Mesothelial cell of epicardium (in vitro differentiated cells): ENCODE measurements around the gene HSD17B8. TPM values are rescaled to one million over a fixed set of nuclear protein-coding genes. Genes with fewer than 3 reads are reported as not detected.

Source experiments
- DNase-seq, 2 experiments: peaks; one replicate each; pipeline ENCODE4 v3.0.0; 2021; ENCODE audit warnings: low spot score in 2 of 2; ENCODE audit not compliant: unreplicated experiment in 2 of 2
- H3K27ac Mint-ChIP-seq: 2 replicates; pipeline ENCODE4 v1.8.0; 2021; ENCODE audit warnings: mixed read lengths
- H3K27me3 Mint-ChIP-seq: 2 replicates; pipeline ENCODE4 v1.8.0; 2021; ENCODE audit warnings: low read depth, mixed read lengths
- H3K36me3 Mint-ChIP-seq: 2 replicates; pipeline ENCODE4 v1.8.0; 2021; ENCODE audit warnings: mixed read lengths
- H3K4me1 Mint-ChIP-seq: 2 replicates; pipeline ENCODE4 v1.8.0; 2021; ENCODE audit warnings: mixed read lengths
- H3K4me3 Mint-ChIP-seq: 2 replicates; pipeline ENCODE4 v1.8.0; 2021; ENCODE audit warnings: mild to moderate bottlenecking, moderate library complexity, mixed read lengths
- H3K9me3 Mint-ChIP-seq: 2 replicates; pipeline ENCODE4 v1.8.0; 2021; ENCODE audit warnings: mixed read lengths
- total RNA-seq: library from RNA; stranded (reverse); gene quantifications from 3 replicates; pipeline ENCODE4 v1.2.1, GENCODE V29; 2021
- TF ChIP-seq, protein P1 (sequence below): fragments of 200-600 bp; sonication (generic); IDR thresholded peaks from one replicate; pipeline ENCODE4 v1.5.0; 2021; ENCODE audit warnings: antibody characterized with exemption; ENCODE audit not compliant: unreplicated experiment

Gene HSD17B8
- total RNA-seq, 1 donor from 2014 or later = 15.0 TPM

DNA sequence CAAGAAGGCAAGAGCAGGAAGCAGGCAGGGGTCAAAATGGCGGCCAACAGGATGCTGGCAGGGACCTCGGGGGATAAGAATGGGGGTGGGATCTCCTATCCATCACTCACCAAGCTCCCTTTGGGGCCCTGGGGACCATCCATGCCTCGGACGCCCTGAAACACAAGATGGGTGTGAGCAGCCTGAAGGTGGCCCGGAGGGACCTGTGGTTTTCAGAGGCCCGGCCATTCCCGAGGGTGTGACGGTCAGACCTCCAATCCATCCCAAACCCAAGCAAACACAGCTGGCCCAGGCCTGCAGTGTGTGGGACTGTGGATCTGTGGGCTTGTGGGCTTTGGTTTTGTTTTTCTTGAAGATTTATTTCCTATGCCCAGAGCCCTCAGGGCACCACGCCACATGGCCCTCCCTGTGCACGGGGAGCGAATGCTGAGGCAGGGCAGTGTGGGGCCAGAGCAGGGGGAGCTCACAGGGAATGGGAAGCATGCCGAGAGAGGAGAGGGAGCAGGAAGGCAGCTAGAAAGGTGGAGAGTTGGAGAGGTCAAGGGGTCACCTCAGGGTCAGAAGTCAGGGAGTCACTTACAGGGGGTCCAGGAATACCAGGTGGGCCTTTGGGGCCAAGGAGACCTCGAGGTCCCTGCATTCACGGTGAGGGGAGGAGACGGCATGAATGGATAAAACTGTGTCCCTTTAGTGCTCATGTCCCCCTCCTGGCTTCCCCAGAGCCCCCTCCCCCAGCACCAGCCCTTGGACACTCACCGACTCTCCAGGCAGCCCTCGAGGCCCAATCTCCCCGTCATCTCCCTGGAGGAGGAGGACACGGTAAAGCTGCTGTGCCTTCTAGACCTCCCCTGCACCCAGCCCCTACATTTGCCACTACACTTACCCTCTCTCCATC is 26.7 kb upstream of the HSD17B8 start:
- no peaks in the 10 kb centered on the region for H3K9me3 Mint-ChIP-seq
- TF ChIP-seq, protein P1, sequence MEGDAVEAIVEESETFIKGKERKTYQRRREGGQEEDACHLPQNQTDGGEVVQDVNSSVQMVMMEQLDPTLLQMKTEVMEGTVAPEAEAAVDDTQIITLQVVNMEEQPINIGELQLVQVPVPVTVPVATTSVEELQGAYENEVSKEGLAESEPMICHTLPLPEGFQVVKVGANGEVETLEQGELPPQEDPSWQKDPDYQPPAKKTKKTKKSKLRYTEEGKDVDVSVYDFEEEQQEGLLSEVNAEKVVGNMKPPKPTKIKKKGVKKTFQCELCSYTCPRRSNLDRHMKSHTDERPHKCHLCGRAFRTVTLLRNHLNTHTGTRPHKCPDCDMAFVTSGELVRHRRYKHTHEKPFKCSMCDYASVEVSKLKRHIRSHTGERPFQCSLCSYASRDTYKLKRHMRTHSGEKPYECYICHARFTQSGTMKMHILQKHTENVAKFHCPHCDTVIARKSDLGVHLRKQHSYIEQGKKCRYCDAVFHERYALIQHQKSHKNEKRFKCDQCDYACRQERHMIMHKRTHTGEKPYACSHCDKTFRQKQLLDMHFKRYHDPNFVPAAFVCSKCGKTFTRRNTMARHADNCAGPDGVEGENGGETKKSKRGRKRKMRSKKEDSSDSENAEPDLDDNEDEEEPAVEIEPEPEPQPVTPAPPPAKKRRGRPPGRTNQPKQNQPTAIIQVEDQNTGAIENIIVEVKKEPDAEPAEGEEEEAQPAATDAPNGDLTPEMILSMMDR = no peak
- H3K4me3 Mint-ChIP-seq = no peak overlapping the region
- no peak overlapping the region for H3K27ac Mint-ChIP-seq
- DNase-seq = no peak
- no peaks in the 10 kb centered on the region for H3K36me3 Mint-ChIP-seq
- no peaks in the 10 kb centered on the region for H3K27me3 Mint-ChIP-seq
- peaks cover 17% of the 10 kb centered on the region for H3K4me1 Mint-ChIP-seq

DNA sequence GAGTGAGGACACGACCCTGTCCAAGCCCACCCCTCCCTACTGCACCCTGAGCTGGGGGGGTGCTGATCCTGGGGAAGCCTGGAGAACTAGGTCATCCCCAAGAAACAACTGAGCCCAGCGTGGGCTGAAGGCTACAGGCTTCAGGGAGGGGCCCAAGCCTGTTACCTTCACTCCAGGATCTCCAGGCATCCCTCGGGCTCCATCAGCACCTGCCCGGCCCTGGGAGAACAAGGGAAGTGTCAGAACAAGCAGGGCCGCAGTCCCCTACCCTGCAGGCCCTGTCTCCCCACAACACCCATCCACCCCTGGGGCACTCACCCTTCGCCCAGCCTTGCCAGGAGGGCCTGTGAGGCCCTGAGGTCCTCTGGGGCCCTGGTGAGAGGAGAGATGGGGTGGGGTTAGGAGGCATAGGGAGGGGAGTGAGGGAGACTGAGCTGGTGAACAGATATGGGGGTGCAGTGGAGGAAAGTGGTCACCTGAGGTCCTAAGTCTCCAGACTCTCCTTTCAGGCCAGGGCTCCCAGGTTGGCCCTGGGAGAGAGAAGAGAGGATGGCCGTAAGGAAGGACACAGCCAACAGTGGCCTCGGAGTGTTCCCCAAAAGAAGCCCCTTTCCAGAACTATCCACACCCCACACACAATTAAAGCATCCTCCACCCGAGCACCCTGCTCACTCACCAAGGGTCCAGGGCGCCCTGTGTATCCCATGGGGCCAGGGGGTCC is 25.5 kb upstream of the HSD17B8 start:
- H3K36me3 Mint-ChIP-seq = no peaks in the 10 kb centered on the region
- peaks cover 17% of the 10 kb centered on the region for H3K4me1 Mint-ChIP-seq
- H3K27me3 Mint-ChIP-seq = no peaks in the 10 kb centered on the region
- DNase-seq = no peak
- H3K4me3 Mint-ChIP-seq = no peak overlapping the region
- H3K27ac Mint-ChIP-seq = no peak overlapping the region
- H3K9me3 Mint-ChIP-seq = peaks cover 4% of the 10 kb centered on the region
- TF ChIP-seq, protein P1 = no peak

DNA sequence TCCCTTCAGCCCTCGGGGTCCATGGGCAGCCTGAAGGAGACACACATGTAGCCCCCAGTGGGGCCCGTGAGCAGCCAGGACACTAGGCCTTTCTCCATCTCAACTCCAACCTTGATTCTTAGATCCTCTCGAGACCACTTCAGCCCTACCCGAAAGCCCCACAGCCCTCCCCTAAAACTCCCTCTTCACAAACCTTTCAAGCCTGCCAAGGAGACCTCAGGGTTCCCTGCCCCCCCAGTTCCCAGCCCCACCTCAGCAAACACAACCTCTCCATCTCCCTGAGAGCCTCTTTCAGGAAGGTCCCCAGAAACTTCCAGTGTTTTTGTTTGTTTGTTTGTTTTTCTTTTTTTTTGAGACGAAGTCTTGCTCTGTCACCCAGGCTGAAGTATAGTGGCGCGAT is 23.3 kb upstream of the HSD17B8 start:
- Mint-ChIP-seq H3K36me3 (no peaks in the 10 kb centered on the region), H3K4me3 (no peak overlapping the region), H3K27me3 (no peaks in the 10 kb centered on the region), H3K27ac (no peak overlapping the region), H3K9me3 (peaks cover 4% of the 10 kb centered on the region), H3K4me1 (peaks cover 17% of the 10 kb centered on the region)
- TF ChIP-seq, protein P1 = no peak
- DNase-seq = no peak

DNA sequence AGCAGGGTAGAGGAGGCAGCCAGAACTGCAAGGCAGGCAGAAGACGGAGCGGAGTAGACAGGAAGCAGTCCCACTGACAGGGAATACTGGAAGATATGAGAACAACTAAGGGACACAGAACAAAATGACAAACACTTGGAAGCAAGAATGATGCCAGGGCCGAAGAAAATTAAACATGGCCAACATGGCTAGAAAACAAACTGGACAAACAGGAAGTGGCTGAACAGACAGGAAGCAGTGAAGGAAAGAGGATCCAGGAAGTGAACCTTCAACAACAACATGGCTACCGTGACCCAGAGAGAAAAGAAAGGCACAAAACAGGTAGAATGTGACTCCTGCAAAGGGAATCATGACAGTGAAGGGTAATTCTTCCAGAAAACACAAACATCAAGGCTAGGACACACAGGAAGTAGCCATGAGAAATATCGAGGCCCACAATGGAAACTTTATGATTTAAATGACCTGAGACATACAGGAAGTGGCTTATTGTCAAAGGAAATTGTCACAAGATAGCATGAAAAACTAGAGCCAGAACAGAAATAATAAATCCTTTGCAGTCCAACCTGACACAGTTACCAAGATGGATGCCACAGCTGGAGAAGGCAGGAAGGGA is 21.3 kb upstream of the HSD17B8 start:
- DNase-seq = no peak
- H3K9me3 Mint-ChIP-seq = peaks cover 4% of the 10 kb centered on the region
- H3K4me1 Mint-ChIP-seq = peaks cover 5% of the 10 kb centered on the region
- no peak overlapping the region for H3K4me3 Mint-ChIP-seq
- TF ChIP-seq, protein P1 = no peak
- no peak overlapping the region for H3K27ac Mint-ChIP-seq
- H3K27me3 Mint-ChIP-seq = peaks cover 3% of the 10 kb centered on the region
- no peaks in the 10 kb centered on the region for H3K36me3 Mint-ChIP-seq

DNA sequence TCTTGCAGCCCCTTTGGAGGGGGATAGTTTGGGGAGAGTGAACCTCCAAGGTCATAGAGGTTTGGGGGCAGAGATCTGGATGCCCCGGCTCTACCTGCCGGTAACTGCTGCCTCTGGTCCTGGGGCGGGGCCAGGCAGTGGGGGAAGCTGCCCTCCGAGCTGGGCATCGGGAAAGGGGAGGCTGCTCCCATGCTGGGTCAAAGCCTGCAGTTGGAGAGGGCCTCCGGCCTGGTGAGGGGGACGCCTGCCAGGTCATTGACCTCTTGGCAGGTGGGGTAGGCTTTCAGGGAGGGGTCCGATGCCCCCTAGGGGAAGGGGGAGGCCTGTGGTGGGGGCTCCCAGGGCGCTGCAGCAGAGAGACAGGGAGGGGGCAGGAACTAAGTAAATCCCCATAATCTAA is 19.3 kb upstream of the HSD17B8 start:
- no peak for DNase-seq
- TF ChIP-seq, protein P1 = no peak
- Mint-ChIP-seq H3K4me3 (no peak overlapping the region), H3K27ac (no peak overlapping the region), H3K27me3 (peaks cover 3% of the 10 kb centered on the region), H3K4me1 (no peaks in the 10 kb centered on the region), H3K36me3 (no peaks in the 10 kb centered on the region), H3K9me3 (peaks cover 4% of the 10 kb centered on the region)
